GM19043 (cell line): ENCODE measurements around the gene CNOT11.

Experiments
- ATAC-seq: cut with Tn5 transposase; IDR thresholded peaks from one replicate; pipeline ENCODE4 v1.9.1; 2021; ENCODE audit warnings: low read depth; ENCODE audit not compliant: unreplicated experiment

CNOT11 gene

DNA sequence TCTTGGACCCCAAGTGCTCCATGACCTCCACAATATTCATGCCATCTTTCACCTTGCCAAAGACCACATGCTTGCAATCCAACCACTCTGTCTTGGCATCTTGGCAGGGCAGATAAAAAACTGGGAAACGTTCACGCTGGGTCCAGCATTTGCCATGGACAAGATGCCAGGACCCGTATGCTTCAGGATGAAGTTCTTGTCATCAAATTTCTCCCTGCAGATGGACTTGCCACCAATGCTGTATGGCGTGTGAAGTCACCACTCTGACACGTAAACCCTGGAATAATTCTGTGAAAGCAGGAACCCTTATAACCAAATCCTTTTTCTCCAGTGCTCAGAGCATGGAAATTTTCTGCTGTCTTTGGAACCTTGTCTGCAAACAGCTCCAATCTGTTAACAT lies 21.5 kb downstream of the CNOT11 start:
- no peak for ATAC-seq

DNA sequence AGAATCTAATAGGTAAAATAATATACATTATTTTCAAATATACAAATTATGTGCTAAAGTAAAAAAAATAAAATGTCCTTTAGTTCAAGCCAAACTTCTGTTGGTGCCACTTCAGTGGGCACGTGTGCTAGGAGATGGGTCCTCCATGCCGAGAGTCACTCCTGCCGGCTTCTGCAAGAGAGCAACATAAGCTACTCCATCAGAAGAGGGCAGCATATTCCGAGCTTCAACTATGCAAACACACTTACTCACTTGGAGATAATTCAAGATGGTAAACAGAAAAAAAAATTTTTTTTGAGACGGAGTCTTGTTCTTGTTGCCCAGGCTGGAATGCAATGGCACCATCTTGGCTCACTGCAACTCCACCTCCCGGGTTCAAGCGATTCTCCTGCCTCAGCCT lies 24.4 kb downstream of the CNOT11 start:
- ATAC-seq = no peak

DNA sequence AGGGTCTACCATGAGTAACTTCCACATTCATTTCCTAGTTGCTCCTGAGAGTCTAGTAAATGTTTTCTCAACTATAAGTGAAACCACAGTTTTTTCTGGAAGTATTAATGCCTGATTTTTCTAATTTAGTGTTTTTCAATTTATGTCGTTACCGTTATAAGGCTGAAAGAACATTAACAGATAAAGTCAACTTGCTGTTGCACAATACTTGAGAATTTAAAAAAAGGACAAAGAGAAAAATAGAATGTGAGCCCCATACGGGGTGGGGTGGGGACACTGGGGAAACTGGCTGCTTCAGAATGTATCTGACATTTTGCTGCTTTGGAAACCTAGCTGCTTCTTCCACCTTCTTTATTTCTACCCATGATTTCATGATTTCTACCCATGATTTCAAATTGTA lies 26.2 kb downstream of the CNOT11 start:
- no peak for ATAC-seq

DNA sequence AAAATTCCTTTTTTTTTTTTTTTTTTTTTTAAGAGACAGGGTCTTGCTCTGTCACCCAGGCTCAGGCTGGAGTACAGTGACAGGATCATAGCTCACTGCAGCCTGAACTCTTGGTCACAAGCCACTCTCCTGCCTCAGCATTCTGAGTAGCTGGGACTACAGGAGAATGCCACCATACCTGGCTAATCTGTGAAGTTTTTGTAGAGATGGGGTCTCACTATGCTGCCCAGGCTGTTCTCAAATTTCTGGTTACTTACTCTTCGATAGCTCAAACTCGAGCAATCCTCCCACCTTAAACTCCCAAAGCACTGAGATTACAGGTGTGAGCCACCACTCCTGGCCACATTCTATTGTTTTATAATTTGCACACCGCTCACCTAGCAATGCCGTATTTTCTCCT lies 28.8 kb downstream of the CNOT11 start:
- ATAC-seq = no peak

DNA sequence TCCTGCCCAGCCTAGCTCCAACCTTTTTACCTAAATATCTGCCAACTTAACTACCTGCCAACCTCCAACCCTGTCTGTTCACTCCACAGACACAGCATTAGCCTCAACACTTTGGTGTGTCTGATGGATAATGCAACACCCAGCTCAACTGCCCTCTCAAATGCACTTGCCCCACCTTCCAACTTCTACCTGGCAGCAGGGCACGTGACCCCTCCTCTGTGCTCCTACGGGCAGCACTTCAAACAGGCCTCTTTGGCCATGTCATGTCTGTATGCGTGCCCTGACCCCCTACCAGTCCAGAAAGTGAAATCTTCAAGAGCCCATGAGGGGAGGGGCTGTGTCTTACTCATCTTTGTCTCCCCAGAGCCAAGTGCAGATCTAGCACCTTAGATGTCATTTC lies 30.3 kb downstream of the CNOT11 start:
- no peak for ATAC-seq

DNA sequence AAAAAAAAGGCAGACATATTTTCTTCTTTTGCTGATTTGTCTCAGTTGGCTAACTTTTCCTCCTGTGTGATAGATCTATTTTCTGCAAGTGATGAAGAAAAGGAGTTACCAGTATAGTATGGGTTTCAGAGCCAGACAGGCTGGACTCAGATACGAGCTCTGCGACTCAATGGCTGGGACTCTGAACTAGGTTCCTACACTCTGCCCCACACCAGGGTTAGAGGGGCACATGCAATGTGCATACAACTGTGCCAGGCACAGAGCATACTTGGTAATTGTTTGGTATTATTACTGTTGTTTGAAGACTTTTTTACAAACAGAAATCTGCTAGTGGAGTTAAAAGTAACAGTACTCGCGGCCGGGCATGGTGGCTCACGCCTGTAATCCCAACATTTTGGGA lies 34.0 kb downstream of the CNOT11 start:
- no peak for ATAC-seq

DNA sequence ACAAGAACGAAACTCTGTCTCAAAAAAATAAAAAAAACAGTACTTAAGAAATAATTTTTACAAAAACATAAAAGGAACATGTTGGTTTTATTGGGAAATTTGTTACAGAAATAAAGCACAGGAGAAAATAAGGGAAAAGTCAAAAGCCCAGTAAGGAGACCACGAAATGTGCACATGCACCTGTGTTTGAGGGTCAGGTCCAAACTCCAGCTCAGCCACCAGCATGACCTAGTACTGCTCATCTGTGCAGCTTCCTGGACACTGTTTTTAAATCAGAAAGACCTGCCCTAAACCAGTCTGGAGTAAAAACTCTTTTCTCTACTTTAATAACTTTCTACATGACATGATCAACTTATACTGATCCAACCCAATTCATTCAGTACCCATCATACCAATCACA lies 34.6 kb downstream of the CNOT11 start:
- ATAC-seq = no peak

DNA sequence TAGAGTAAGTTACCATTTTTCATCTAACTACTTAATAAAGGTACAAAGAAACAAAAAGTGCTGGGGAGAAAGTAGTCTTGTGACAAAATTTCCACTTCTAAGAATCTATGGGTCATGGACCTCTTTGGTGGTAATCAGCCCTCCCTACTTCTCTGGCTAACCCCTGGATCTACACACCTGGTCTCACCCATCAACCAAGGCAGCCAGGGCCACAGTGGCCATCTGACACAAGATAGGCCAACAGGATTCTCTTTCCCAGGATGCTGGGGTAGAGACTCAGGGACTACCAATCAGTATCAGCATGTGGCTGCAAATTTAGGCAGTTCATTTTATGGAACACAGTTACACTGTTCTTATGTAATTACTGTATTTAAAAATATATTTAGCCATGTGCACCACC lies 38.0 kb downstream of the CNOT11 start:
- no peak for ATAC-seq

DNA sequence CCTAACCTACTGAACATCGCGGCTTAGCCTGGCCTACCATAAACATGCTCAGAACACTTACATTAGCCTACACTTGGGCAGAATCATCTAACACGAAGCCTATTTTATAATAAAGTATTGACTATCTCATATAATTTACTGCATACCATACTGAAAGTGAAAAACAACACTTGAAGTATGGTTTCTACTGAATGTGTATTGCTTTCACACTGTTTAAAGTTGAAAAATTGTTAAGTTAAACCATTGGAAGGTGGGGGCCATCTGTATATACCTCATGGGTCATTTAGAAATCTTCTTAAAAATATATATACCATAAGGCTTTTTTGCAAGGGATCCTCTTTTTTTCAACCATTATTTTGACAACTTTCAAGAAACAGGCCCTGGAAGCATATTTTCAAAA lies 39.3 kb downstream of the CNOT11 start:
- ATAC-seq = no peak

DNA sequence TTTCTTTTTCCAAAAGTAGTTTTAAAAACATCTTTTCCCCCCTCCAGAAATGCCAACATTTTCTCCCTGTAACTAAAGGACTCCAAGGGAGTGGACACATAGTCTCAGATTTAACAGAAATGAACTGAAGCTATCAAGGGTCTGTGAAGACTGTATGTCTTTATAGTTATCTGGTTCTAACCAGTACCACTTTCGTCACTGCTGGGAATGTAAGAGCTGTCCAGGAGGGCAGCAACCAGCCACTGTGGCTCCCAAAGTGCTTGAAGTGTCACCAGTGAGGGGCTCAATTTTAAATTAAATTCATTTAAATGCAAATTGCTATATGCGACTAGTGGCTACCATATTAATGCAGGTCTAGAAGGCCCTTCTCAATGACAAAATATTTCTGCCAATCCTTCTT lies 40.9 kb downstream of the CNOT11 start:
- no peak for ATAC-seq

DNA sequence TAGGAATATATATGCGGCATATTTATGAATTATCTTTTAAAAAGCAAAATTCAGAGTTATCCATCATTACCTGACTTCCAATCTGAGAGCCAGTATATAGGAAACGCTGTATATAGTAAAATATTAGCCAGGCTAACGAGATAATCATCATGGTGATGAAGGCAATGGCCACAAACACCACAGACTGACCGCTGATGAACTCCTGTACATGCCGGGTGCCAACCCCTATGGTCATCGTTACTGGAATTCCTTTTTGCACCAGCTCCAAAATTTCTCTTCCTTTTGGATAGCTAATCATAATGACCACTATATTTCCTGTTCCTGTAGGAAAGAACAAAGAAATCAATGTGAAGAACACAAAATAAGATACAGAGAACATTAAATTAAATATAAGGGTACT lies 42.2 kb downstream of the CNOT11 start:
- ATAC-seq = no peak

DNA sequence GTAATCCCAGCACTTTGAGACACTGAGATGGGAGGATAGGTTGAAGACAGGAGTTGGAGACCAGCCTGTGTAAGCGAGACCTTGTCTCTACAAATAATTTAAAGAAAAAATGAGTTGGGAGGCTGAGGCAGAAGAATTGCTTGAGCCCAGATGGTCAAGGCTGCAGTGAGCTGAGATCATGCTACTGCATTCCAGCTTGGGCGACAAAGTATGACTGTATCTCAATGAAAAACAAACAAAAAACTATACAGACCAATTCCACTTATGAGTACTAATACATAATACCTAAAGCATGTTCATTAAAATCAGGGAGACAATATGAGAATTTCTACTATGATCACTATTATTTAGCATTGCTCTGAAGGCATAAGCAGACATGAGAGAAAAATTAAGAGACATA lies 43.2 kb downstream of the CNOT11 start:
- no peak for ATAC-seq

DNA sequence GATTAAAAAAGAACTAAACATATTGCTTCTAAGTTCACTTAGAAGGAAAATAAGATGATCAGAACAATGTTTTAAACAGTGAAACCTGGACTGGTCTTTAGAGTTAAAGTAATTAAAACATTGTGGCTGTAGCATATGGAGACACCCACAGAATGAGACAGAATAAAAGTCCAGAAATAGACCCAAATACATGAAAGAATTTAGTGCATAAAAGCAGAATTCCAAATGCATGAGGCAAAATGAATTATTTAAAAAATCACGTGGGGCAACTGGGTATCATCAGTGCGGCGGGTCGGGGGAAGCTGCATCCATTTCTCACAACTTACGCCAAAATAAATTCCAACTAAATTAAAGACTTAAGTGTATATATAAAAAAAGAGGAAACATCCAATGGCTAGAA lies 43.7 kb downstream of the CNOT11 start:
- no peak for ATAC-seq

DNA sequence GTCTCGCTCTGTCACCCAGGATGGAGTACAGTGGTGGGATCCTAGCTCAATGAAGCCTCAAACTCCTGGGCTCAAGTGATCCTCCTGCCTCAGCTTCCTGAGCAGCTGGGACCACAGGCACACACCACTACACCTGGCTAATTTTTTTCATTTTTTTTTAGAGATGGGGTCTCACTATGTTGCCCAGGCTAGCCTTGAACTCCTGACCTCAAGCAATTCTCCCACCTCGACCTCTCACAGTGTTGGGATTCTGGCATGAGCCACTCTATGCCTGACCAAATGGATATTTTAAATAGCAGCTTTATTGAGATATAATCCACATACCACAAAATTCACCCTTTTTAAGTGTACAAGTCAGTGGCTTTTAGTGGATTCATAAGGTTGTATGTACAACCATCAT lies 44.7 kb downstream of the CNOT11 start:
- no peak for ATAC-seq

DNA sequence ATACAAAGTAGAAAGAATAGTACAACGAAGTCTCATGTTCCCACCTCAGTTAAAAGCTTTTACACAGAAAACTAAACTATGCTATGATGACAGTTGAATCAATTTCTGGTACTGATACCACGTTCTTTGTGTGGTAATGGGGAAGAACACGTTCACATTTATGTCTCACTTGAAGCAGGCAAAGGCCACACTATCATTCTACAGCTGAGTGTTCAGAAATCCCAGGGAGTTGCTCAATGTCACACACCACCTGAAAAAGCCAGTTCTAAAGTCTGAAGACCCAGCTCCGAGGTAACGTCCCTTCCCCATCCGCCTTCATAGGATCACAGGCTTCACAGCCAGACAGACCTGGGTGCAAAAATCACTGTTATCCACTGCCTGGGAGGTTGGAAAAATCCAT lies 46.9 kb downstream of the CNOT11 start:
- no peak for ATAC-seq

DNA sequence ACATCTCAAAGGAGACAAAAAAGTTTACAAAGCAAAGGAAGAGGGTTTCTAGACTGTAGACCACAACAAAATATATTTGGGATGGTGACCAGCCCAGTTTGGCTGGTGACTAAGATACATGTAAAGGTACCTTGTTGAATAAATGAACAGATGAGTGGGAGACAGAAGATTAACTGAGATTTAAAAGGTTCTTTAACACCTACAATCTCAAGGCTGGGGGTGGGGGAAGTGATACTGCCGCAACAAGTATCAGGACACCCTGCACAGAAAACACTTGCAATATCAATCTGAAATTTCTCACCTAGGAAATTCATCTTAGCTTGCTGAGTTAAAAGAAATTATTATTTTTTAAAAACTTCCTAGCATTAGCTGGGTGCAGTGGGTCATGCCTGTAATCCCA lies 47.5 kb downstream of the CNOT11 start:
- ATAC-seq = no peak

DNA sequence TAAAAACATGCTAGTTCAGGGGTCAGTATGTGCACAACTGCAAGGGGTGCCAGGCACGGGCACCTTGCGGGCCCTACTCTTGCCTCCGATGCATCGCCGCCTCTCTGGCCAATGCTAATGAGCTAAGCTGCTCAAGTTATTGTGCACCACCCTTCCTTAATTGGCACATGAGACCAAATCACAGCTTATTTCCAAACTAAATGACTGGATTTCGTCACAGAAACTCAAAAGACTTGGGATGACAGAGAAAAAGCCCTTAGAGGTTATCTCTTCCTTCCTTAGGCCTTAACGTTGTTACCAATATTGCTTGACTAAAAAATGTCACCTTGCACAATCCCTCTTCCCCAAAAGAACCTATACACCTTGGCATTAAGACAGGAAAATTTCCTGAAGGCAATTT lies 48.1 kb downstream of the CNOT11 start:
- ATAC-seq = no peak

DNA sequence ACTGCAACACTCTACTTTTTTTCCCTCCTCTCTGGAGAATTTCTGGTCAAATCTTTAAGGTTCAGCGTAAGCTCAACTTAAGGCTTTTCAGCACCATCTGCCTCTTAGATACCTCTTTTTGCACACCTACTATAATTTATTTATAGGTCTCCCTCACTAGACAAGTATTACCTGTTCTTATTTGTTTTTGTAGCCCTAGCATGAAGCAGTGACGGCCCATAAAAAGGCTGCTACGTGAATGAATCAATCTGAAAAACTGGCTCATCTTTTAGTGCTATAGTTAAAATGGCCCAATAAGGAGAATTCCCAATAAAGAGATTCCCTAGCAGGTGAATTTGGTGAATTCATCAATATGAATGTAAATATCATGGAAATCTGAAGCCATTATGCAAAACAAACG lies 49.3 kb downstream of the CNOT11 start:
- ATAC-seq = no peak

DNA sequence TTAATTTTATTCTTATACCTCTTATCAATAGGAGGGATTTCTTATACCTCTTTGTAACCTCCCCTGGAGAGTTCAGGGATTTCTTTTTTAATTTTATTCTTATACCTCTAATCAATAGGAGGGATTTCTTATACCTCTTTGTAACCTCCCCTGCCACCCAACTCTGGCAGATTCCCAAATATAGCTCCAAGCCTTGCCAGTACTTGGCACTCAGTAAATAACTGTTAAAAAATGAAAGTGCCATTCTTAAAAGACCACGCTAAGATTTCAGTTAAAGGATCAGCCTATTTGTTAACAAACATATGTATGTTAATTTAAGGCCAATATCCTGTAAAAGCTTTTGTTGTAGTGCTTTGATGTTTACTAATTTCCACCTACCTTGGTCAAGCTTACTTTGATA lies 51.0 kb downstream of the CNOT11 start:
- ATAC-seq = no peak

DNA sequence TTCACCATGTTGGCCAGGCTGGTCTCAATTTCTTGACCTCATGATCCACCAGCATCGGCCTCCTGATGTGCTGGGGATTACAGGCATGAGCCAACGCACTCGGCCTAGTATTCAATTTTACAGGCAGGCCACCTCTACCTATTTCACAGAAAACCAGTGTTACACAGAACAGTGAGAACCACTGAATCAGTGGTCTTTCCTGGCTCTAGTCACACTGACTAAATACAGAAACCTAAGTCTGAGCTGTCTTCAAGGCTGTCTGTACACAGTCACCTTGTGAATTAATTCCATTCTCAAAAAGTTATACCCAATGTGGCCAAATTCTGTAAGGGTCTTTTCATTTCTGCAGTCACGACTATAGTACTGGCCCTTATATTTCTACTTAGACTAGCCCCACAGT lies 52.3 kb downstream of the CNOT11 start:
- no peak for ATAC-seq

DNA sequence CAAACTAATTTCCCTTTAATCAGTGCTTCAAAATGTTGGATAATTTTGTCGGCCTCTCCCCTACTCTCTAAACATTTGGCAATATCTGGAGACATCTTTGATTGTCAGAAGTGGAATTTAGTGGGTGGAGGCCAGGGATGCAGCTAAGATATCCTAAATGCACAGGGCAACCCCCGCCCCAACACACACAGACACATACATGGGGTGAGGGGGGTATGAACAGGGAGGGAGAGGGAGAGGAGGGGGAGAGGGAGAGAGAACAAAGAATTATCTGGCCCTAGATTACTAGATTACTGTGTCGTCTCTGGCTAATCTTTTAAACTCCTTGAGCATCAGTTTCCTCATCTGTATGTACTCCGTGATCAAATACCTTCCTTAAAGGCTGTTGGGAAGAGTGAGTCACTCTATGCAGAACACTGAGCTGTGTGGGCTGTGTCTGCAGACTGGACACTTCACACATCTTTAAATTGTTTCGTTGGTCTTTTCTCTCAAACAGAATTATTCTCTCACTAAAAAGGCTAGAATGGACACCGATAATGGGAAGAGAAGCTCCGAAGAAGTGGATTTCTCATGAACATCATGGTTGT lies 52.9 kb downstream of the CNOT11 start:
- ATAC-seq = no peak

DNA sequence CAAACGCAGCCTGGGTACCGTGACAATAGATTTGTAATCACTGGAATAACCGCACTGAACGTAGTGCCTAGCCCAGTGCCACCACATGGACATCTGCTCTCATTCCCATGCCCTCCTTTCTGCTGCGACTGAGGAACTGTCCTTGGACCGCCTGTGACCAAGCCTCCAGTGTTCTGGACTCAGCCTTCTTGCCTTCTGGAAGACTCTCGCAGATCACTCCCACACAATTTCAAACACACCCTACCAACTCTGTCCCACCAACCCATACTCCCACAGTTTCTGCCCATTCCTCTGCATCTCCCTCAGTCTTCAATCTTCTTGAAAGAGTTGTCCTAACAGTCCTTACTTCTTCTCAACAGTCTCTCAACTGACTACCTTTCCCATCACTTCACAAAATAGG lies 53.7 kb downstream of the CNOT11 start:
- no peak for ATAC-seq

DNA sequence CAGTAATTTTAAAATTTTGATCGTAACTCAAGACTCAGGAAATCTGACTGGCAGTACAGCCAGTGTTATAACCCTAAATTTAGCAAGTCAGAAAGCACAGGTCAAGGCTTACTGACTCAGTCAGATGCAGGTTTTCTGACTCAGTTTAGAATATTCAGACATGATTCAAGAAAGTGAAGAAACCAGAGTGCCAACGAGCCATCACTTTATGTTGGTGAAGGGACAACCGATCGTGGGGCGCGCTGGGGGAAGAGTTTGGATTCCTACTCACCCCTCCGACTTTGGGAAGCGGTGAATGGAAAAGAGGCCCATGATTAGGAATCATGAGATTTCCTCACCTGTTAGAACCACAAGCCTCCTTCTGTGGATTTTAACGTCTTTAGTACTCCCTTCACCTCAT lies 54.8 kb downstream of the CNOT11 start:
- no peak for ATAC-seq
